Measurements from ENCODE around the gene DGKI. TPM values are rescaled to one million over a fixed set of nuclear protein-coding genes. Genes with fewer than 3 reads are reported as not detected.

The DGKI gene
- total RNA-seq (1 to 10 TPM in 1 of 5 donors, under 1 TPM in 2, not detected in 2; under 0.01 to 5.1 (median 0.29) TPM), polyA plus RNA-seq (under 1 TPM in 2 of 3 donors, not detected in 1; 0.19 to 0.20 TPM)
- long read RNA-seq, donor 1, result 0 reads
- long read RNA-seq, donor 2, partial matches to known transcripts, result 313 of 313 reads
- long read RNA-seq, donor 2, other reads (novel, unspliced or antisense), result 0 of 313 reads
- long read RNA-seq, donor 3, result 0 reads
- long read RNA-seq, donor 4, result 0 reads
- long read RNA-seq, donor 5, partial matches to known transcripts, result 533 of 533 reads
- long read RNA-seq, donor 5, other reads (novel, unspliced or antisense), result 0 of 533 reads
- long read RNA-seq, donor 6, partial matches to known transcripts, result 997 of 997 reads
- long read RNA-seq, donor 6, other reads (novel, unspliced or antisense), result 0 of 997 reads
- long read RNA-seq, donor 7, partial matches to known transcripts, result 714 of 714 reads
- long read RNA-seq, donor 7, other reads (novel, unspliced or antisense), result 0 of 714 reads
- long read RNA-seq, donor 8, partial matches to known transcripts, result 659 of 659 reads
- long read RNA-seq, donor 8, other reads (novel, unspliced or antisense), result 0 of 659 reads
- long read RNA-seq, donor 9, partial matches to known transcripts, result 668 of 668 reads
- long read RNA-seq, donor 9, other reads (novel, unspliced or antisense), result 0 of 668 reads
- long read RNA-seq, donor 10, result 0 reads

DNA sequence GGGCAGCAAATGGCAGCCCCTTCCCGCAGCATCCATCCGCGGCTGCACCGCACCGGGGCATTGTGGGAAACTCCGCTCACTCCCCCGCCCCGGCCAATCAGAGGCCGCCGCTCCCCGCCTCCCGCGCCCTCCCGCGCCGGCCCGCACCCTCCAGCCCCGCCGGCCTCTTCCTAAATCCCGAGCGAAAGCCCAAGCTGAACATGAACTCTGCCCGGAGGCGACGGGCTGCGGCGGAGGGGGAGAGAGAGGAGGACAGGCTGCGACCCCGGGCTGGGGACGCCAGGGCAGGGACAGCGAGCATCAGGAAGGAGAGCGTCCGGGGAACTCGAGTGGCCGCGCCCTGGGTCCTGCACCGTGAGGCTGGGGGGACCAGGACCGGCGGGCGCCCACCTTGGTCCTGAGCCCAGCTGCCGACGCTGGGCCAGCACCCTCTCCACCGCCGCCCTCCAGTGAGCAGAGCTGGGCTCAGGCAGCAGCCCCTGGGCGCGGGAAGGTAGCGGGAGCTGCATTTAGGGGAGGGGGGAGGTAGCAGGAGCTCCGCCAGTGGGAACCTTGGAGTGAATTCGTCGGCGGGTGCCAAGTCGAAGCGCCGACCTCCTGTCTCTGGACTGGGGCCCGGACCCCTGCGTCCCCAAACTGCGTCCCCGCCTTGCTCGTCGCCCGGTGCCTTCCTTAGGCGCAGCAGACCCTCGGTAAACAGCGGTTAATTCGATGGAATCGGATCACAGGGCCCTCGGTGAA, at the start of gene DGKI:
TSS of gene DGKI (minus strand) at position 148 of the 741 bp plus-strand sequence.
- Histone ChIP-seq H3K9me3 (no peaks in the 10 kb centered on the region), H3K4me3 (peak within 1 kb of the TSS; percentile 37 to 39 (median 38)), H3K4me1 (peaks cover 8 to 18% (median 13%) of the 10 kb centered on the region in 4 donors), H3K36me3 (peaks cover 0 to 5% (median 0%) of the 10 kb centered on the region in 4 donors), H3K27ac (no peak within 1 kb of the TSS), H3K27me3 (peaks cover 0 to 58% (median 29%) of the 10 kb centered on the region in 3 donors)
- peak in 1 of 2 donors; percentile 71 for DNase-seq
- 1 to 9% (median 2%) methylated on average over 9 to 65 of the region's 66 CpGs for WGBS, 5 donors
- intact Hi-C loops (cut with DNase I; ENCODE audit: low total_unique reads), result no loop called here
- TF ChIP-seq EP300 (IDR thresholded peaks at IDR 0.05) (no peak), POLR2A (IDR thresholded peaks at IDR 0.05) (no peak), POLR2AphosphoS5 (IDR thresholded peaks at IDR 0.05) (no peak)
- TF ChIP-seq, protein P1, sequence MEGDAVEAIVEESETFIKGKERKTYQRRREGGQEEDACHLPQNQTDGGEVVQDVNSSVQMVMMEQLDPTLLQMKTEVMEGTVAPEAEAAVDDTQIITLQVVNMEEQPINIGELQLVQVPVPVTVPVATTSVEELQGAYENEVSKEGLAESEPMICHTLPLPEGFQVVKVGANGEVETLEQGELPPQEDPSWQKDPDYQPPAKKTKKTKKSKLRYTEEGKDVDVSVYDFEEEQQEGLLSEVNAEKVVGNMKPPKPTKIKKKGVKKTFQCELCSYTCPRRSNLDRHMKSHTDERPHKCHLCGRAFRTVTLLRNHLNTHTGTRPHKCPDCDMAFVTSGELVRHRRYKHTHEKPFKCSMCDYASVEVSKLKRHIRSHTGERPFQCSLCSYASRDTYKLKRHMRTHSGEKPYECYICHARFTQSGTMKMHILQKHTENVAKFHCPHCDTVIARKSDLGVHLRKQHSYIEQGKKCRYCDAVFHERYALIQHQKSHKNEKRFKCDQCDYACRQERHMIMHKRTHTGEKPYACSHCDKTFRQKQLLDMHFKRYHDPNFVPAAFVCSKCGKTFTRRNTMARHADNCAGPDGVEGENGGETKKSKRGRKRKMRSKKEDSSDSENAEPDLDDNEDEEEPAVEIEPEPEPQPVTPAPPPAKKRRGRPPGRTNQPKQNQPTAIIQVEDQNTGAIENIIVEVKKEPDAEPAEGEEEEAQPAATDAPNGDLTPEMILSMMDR (IDR thresholded peaks at IDR 0.05), result no peak

DNA sequence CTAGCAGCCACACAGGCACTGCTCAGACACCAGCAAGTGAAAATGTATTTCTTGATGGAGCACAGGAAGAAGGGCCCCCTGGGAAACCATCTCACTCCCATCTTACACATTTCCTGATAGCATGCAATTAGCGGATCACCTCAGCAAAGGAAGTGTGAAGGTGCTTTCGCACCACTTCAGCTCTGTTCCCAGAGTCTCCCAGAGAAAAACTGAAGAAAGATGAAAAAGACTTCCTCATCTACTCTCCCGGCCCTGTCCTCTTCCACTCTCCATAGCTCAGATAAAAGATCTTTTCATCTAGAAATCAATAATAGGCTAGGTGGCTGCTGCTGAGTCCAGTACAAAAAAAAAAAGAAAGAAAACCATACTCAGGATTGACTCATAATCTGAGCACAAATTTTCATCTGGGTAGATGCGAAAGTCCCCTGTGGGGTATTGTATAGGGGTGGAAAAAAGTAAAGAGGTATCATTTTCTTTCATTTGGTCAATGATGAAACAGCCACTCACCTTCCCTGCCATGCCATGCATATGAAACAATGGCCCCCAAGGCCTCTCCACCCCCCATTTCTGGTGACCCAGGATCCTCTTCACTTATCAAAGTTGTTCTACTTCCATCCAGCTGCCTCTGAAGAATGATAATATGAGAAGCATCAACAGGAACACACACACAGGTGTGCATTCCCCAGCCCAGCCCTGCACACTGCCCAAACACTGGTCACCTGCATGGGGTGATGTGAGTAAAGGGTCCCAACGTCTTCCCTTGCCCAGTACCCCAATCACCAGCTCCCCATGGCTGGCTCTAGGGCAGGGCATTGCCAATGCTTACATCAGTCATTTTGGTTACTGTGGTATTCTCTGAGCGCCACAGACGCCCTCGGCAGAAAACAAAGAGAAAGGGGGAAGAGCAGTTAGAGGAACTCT, 48.8 kb upstream of the DGKI start:
- Histone ChIP-seq H3K9me3 (no peaks in the 10 kb centered on the region), H3K27ac (no peak overlapping the region), H3K4me1 (peaks cover 11 to 26% (median 20%) of the 10 kb centered on the region in 4 donors), H3K36me3 (peaks cover 31 to 88% (median 82%) of the 10 kb centered on the region in 4 donors), H3K4me3 (no peak overlapping the region), H3K27me3 (no peaks in the 10 kb centered on the region)
- TF ChIP-seq, protein P1 (IDR thresholded peaks at IDR 0.05), result no peak
- no peak for TF ChIP-seq POLR2A (IDR thresholded peaks at IDR 0.05)
- TF ChIP-seq POLR2AphosphoS5 (IDR thresholded peaks at IDR 0.05), result no peak
- no peak for DNase-seq
- intact Hi-C loops (cut with DNase I; ENCODE audit: low total_unique reads), result loop anchor here (10.0 kb wide), 1 partner anchor 241 kb away; no protein-coding TSS in a partner anchor
- WGBS, 5 donors, result 71 to 81% (median 78%) methylated on average over 8 of the region's 8 CpGs

DNA sequence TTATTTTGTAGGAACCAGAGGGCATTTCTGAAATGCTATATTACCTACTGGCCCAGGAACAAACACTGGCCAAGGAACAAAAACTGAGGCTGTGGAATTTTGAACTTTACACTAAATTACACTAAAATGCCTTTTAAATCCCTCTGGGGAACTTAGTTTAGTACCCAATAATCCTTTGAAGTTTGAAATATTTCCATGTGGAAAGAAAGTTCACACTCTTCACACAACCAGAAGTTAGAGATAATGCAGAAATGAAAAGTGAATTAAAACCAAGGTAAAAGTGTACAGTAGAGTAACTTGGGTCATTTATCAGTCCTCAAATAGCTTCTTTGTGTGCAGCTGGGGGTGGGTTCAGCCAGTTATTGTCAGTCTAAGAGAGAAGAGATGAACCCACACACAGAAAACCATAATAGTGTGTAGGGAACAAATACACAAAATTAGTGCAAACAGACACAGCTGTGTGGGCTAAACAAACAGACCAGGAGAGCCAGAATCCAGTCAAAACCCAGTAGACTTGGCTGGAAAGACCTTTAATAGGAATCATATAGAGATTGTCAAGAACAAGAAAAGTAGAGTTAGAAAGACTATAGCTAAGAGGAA, 46.5 kb upstream of the DGKI start:
- no peak overlapping the region for H3K27ac ChIP-seq
- H3K4me1 ChIP-seq, result peaks cover 0 to 14% (median 6%) of the 10 kb centered on the region in 4 donors
- TF ChIP-seq POLR2AphosphoS5 (IDR thresholded peaks at IDR 0.05), result no peak
- no peak for TF ChIP-seq EP300 (IDR thresholded peaks at IDR 0.05)
- no peak for TF ChIP-seq POLR2A (IDR thresholded peaks at IDR 0.05)
- TF ChIP-seq, protein P1 (IDR thresholded peaks at IDR 0.05), result no peak
- DNase-seq, result no peak
- no peak overlapping the region for H3K4me3 ChIP-seq
- peaks cover 25 to 90% (median 85%) of the 10 kb centered on the region in 4 donors for H3K36me3 ChIP-seq
- no peaks in the 10 kb centered on the region for H3K9me3 ChIP-seq
- no peaks in the 10 kb centered on the region for H3K27me3 ChIP-seq
- intact Hi-C loops (cut with DNase I; ENCODE audit: low total_unique reads), result loop anchor here (10.0 kb wide), 1 partner anchor 238 kb away; no protein-coding TSS in a partner anchor

Measured in stomach (tissue), 19 donors.